Umbilical cord (tissue), 2 donors: ENCODE results near the gene NUDT6. TPM values are rescaled to one million over a fixed set of nuclear protein-coding genes. Genes with fewer than 3 reads are reported as not detected.

ENCODE experiments used
- DNase-seq: peaks from one replicate; pipeline ENCODE4 v3.0.0-alpha.2; 2015; ENCODE audit warnings: low spot score
- total RNA-seq: library from RNA; depleted of rRNA; stranded (reverse); fragments of >200 nt; gene quantifications from one replicate; pipeline ENCODE4 v1.2.3, GENCODE V29; 2014; ENCODE audit warnings: low replicate concordance; ENCODE audit not compliant: insufficient read depth

Gene NUDT6
- total RNA-seq, 1 donor from 2014 or later, result 13.7 TPM

DNA sequence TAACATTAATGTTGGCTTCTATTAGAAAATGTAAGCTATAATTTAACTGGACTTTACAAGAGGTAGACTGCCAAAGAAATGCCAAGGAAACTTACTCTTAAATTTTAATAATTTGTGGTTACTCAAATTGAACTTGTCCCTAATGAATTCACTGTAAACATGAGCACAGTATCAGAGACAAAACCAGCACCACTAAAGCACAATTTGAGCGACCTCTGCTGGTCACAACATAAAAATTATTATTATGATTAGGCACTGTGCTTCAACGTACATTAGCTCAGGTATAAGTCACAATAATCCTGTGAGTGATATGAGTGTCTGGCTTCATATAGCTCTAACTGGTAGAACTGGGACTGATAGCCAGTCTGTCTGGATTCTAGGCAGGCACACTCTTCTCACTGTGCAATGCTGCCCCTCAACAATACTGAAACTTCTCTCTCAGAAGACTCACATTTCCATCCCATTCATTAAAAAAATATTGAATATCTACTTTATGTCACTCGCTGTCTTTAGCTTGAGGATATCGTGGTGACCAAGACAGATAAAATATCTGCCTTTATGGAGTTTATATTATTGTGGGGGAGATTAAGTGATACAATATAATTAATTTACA is 8.0 kb downstream of the NUDT6 start:
- peak; percentile 80 for DNase-seq

DNA sequence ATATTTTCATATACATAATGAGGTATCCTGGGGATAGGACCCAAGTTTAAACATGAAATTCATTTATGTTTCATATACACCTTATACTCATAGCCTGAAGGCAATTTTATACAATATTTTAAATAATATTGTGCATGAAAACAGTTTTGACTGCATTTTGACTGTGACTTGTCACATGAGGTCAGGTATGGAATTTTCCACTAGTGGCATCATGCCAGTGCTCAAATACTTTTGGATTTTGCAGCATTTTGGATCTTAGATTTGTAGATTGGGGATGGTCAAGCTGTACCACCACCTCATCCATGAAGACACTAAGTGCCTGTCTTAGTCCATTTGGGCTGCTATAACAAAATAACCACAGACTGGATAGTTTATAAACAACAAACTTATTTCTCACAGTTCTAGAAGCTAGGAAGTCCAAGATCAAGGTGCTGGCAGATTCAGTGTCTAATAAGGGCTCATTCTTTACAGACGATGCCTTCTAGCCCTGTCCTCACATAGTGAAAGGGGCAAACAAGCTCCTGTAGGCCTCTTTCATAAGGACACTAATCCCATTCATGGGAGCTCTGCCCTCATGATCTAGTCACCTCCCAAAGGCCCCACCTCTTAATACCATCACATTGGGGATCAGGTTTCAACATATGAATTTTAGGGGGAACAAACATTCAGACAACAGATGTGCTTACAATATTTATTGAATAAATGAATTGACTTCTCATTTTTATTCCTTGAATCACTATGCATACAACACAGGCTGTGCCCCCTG is 9.4 kb downstream of the NUDT6 start:
- no peak for DNase-seq

DNA sequence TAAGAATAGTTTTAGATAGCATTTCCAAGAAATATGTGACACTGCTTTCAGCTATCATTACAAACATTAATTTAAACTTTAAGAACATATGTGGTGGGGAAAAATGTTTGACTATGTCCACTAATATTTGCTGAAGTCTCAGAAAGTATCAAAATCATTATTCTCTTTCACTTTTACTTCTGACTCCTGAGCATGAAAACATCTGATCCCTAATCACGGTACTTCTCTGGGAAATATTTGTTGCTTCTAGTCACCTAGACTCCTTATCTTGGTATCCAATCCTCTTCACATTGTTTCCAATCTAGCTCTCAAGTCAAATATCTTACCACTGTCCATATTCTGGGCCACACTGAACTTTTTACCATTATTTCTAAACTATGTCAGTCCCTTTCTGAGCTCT is 10.8 kb downstream of the NUDT6 start:
- DNase-seq, result no peak

DNA sequence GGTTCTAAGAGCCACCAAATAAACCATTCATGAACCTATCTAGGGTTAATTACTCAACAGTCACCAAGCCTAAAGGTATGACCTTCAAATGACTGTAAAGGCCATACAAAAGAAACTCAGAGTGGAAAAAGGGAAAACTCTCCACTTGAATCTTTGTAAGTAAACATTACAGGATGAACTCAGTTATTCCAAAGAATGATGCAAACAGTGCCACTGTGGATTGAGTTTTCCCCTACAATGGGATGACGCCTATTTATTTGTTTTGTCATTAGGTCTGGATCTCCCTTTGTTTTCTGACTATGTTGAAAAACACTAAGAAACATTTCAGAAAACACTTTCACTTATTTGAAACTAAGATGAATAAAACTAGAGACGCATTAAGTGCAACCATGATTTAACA is 12.7 kb downstream of the NUDT6 start:
- no peak for DNase-seq

DNA sequence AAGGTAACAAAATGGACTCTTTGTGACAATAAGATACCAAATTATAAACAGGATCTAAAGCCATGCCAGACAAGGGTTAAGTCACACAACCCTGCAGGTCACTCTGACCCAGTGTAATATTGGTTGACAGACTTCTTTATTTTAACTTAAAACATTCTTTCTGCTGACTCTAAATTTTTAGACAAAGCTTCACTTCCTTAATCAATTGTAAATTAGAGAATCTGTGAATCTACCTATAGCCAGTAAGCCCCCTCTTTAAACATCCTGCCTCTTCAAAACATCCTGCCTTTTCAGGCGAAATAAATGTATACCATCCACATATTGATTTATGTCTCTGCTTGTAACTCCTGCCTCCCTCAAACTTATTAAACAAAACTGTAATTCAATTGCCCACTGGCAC is 14.2 kb downstream of the NUDT6 start:
- DNase-seq, result no peak

DNA sequence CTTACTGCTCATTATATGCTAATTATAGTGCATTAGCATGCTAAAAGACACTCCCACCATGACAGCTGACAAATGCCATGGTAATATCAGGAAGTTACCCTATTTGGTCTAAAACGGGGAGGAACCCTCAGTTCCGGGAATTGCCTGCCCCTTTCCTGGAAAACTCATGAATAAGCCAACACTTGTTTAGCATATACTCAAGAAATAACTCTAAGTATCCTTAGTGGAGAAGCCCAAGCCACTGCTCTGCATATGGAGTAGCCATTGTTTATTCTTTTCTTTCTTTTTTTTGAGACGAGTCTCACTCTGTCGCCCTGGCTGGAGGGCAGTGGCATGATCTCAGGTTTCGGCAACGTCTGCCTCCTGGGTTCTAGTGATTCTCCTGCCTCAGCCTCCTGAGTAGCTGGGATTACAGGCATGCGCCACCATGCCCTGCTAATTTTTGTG is 15.5 kb downstream of the NUDT6 start:
- no peak for DNase-seq

DNA sequence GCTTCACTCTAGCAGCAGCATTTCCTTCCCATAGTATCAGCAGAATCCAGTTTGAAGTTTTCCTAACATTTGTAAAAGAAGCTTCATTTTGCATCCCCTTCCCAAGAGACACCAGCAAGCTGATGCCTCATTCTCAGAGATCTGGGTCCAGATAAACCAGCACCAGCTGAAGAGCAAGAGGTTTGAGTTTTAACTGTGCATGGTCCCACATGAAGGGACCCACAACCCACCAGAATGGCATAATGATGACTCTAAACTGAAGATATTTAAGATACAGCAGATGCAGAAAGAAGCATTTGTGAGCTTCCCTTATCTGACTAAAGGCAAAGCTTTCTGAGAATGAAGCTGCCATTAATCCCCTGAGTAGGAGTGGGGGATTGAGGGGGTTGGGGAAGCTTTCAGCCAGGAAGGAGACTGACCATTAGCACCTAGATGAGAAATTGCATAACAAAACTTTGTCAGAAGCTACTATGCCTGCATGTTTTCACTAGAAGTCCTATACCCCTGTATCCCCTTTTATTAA is 18.6 kb downstream of the NUDT6 start:
- peak; percentile 67 for DNase-seq

DNA sequence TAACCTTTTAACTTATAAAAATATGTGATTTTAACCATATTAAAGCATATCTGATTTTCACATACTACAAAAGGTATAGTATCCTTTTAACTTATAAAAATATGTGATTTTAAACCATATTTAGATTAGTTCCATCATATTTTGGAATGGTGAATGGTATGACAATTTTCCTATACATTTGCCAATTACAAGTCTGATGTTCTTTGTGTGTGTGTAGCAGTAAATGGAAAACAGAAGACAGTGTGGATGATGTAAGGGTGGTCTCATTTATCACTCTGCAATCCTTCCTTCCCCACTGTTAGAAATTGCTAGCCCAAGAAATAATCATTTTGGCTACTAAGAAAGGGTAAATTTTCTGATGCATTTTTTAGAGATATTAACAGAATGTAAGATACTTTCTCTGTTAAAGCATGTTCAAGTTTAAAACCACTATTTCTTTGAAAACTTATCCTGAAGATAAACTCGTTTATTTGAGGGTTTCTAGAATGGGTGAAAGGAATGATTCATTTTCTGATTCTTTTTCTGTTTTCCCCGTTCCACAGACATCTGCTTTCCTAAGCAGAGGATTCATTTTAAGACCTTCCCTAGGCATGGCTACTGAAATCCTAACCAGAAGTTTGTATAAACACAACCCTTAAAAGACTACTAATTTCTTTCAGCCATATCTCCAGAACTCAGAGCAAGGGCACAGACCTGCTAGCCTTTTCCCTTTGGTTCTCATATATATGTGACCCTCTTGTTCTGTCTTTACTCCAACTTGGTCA is 21.0 kb downstream of the NUDT6 start:
- peak; percentile 67 for DNase-seq

DNA sequence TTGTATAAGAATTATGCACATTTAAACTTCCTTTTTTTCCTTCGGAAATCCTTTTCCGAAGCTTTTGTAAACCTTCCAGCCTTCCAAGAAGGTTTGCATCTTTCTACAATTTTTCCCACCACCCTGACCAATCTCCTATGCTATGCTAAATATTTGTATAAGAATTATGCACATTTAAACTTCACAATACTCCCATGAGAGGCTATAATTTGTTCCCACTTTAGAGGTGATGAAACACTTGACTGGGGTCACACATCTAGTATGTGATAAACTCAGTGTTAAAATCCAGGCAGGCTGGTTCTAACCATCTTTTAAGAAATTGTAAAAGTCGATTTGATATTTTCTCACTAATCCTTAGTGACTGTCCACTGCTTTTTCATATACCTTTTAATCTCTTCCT is 22.1 kb downstream of the NUDT6 start:
- DNase-seq, result no peak

DNA sequence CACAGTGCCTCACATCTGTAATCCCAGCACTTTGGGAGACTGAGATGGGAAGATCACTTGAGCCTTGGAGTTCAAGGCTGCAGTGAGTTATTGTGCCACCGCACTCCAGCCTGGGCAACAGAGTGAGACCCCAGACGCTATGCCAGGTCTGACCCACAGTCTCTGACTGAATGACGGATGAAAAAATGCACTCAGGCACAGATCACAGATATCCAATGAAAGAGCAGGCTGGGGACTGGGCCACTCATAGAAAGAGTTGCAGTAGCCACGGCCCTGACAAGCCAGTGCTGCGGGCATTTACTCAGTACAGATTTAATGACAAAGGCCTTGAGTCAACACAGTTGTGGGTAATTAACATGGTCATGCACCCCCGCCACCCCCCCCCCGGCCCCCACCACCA is 22.7 kb downstream of the NUDT6 start:
- no peak for DNase-seq

DNA sequence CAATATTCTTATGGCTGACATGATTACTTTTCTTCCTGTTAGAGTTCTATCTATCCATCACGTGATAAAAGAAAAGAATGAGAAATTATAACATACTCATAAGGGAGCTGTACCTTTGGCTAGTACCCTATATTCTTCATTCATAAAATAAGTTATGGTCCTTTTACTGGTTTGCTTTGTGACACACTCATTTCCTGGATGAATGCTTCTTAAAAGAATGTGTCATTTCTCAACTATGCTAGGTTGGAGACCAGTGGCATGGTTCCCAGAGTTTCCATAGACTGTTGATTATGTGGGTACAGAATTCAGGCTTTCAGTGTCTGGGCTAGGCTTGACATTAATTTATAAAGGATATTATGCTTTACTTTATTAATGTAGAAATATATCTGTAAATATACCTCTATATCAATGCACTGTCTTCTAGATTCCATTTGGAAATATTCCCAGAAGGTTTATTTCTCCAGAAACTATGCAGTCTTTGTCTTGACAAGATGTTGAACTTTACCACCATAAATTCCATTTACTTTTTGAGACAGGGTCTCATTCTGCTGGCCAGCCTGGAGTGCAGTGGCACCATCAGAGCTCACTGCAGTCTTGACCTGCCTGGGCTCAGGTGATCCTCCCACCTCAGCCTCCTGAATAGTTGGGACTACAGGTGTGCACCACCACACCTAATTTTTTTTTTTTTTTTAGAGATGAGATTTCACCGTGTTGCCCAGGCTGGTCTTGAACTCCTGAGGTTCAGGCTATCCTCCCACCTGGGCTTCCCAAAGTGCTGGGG is 23.8 kb downstream of the NUDT6 start:
- DNase-seq, result peak; percentile 63

DNA sequence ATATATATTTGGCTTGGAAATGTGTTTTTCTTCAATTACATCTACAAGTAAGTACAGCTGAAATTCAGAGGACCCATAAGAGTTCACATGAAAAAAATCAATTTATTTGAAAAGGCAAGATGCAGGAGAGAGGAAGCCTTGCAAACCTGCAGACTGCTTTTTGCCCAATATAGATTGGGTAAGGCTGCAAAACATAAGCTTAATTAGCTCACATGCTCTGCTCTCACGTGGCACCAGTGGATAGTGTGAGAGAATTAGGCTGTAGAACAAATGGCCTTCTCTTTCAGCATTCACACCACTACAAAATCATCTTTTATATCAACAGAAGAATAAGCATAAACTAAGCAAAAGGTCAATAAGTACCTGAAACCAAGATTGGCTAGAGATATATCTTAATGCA is 26.1 kb downstream of the NUDT6 start:
- DNase-seq, result no peak

DNA sequence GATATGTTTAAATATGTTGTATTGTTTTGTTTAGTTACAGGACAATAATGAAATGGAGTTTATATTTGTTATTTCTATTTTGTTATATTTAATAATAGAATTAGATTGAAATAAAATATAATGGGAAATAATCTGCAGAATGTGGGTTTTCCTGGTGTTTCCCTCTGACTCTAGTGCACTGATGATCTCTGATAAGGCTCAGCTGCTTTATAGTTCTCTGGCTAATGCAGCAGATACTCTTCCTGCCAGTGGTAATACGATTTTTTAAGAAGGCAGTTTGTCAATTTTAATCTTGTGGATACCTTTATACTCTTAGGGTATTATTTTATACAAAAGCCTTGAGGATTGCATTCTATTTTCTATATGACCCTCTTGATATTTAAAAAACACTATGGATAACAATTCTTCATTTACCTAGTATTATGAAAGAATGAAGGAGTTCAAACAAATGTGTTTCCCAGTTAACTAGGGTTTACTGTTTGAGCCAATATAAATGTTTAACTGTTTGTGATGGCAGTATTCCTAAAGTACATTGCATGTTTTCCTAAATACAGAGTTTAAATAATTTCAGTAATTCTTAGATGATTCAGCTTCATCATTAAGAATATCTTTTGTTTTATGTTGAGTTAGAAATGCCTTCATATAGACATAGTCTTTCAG is 26.9 kb downstream of the NUDT6 start:
- DNase-seq, result no peak

DNA sequence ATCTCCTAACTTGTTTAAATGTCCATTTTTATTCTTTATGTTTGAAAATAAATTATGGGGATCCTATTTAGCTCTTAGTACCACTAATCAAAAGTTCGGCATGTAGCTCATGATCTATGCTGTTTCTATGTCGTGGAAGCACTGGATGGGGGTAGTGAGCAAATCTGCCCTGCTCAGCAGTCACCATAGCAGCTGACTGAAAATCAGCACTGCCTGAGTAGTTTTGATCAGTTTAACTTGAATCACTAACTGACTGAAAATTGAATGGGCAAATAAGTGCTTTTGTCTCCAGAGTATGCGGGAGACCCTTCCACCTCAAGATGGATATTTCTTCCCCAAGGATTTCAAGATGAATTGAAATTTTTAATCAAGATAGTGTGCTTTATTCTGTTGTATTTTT is 27.6 kb downstream of the NUDT6 start:
- no peak for DNase-seq

DNA sequence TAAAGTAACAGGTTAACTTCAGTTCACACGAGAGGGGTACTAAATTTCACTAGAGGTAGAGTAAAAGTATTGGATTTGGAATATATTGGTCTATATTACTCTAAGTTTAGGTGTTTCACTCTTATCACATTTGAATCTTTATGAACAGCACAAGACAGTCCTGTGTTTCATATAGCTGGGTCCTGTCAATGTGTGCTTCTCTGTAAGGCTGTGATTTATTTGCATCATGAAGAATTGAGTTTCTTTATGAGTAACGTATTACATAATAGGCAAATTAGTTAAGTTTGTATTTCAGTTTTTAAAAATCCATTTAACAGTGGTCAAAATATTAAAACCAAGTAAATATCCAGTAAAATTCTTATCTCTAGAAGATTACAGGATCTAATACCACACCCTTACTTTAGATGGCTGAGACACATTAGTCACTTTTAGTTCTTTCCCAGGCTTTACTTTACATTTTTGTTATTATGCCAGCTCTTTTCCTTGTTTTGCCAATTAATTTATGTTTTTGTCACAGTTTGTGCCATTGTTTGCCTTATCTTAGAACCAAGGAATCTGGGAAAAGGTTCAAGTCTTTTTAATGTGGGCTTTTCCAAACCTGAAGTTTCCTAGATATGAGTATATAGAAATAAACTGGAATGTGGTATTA is 32.1 kb downstream of the NUDT6 start:
- peak; percentile 54 for DNase-seq

DNA sequence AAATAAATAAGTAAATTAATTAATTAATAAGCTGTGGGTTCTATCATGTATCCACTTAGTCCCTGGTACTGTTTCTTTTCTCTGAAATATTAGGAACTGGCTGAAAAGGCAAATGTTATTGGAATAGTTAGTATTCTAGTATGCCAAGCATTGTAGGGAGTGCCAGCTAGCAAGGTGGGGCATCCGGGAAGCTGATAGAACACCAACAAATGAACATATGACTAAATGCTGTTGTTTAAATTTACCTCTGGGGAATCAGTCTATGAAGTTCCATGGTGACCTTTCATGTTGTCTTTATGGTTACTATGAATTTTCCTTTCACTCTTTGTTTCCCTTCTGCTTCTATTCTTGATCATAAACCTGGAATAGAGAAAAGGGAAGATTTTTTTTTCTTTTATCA is 32.7 kb downstream of the NUDT6 start:
- no peak for DNase-seq

DNA sequence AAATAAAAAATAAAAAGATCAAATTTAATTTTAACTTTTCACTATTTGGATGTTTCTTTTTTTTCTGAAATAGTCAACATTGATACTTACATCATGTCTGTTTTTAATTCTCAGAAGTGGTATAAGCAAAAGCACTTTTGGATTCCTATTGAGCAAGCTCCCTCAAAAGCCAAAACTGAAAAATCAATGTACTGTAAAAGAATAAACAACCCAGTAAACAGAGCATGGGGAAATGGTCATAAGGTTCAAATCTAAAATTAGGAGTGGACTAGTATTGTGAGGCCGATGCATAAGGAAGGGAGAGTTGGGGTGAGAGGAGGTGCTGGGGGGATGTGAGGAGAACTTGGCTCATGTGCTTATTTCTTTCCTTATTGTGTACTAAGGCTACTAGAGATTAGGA is 37.9 kb downstream of the NUDT6 start:
- no peak for DNase-seq

DNA sequence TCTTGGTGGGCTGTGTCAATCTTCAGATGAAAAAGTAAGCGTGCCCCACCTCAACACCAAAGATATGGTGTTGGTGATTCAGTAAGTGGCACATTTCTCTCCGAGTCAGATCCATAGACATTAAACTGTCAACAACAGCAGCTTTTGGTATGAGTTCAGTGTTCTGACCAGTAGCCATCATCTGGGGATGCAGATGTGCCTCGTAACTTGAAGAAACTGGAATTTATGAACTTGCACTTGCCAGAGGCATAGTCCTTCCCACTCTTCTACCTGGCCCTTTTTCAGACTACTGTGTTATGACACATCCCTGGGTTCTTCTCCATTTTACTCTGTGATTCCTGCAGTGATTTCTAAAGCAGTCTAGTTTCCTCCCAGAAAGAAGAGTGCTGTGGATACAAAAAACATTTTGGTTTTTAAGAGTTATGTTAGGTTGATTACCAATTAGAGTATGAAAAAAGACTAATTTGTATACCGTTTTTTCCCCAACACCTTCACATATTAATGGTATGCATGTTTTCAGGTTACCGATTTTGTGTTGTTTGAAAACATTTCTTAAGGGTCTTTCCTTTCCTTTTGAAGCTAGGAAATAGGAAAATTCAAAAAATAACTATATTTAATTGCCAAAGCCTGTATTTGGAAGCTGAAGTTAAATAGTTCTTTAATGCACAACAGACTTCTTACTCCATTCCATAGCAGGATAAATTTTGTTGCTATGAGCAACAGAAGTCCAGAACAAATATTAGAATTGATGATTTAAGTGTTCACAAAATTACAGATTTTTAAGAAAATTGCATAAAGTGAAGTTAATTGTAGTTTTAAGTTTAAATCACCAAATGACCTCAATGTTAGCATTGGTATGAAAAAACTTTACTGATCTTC is 39.3 kb downstream of the NUDT6 start:
- DNase-seq, result no peak

DNA sequence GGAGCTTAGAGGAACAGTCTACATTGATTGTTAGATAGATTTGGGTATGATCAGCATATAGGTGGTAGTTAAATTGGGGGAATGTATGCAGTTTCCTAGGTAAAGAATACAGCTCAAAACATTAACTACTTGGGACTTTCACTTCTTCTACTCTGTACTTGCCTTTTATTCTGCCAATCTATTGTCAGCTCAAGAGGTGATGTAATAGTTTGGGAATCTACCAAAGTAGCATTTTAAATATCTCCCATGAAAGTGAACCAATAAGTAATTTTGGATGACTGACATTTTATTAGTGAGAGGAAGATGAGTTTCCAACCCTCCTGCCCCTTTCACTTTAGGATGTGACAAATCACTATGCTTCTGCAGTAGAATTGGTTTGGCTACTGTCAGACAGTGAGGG is 43.4 kb downstream of the NUDT6 start:
- DNase-seq, result no peak

DNA sequence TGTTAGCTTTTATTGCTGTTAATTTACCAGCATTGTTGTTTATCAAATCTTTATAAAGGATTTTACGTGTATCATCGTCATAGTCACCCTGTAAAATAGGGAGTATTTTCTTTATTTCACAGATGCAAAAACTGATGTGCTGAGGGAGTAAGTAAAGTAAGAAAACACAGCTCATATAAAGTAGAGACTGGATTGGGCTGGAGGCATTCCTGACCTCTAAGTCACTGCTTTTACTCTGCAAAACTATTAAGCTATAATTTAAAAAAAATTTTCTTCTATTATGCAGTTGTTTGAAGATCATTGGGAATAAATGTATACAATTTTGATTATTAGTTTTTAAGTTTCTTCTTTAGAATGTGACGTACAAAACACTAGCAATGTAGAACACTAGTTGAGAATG is 45.9 kb downstream of the NUDT6 start:
- no peak for DNase-seq
